DOHH2 (cell line): ENCODE data around the gene ZNF282.

Experiments used
- EZH2phosphoT487 ChIP-seq: fragments of 200-600 bp; sonication (generic); IDR thresholded peaks from 2 replicates; pipeline ENCODE4 v1.6.1; 2017; ENCODE audit warnings: borderline replicate concordance, mild to moderate bottlenecking, antibody characterized with exemption, low read length, moderate library complexity, mixed read lengths
- TF ChIP-seq, protein P1 (sequence below): fragments of 200-600 bp; sonication (generic); IDR thresholded peaks from one replicate; pipeline ENCODE4 v1.5.1; 2014; ENCODE audit warnings: antibody characterized with exemption, mild to moderate bottlenecking, low read depth, low read length; ENCODE audit not compliant: poor library complexity, severe bottlenecking

DNA sequence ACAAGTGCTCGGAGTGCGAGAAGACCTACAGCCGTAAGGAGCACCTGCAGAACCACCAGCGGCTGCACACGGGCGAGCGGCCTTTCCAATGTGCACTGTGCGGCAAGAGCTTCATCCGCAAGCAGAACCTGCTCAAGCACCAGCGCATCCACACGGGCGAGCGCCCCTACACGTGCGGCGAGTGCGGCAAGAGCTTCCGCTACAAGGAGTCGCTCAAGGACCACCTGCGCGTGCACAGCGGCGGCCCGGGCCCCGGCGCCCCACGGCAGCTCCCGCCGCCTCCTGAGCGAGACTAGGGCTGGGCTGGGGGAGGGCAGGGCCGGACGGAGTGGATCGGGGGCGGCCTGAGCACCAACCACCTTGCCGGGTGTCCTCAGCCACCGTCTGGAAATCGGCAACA, 29.0 kb downstream of the ZNF282 start:
- TF ChIP-seq EZH2phosphoT487: no peak
- TF ChIP-seq, protein P1, sequence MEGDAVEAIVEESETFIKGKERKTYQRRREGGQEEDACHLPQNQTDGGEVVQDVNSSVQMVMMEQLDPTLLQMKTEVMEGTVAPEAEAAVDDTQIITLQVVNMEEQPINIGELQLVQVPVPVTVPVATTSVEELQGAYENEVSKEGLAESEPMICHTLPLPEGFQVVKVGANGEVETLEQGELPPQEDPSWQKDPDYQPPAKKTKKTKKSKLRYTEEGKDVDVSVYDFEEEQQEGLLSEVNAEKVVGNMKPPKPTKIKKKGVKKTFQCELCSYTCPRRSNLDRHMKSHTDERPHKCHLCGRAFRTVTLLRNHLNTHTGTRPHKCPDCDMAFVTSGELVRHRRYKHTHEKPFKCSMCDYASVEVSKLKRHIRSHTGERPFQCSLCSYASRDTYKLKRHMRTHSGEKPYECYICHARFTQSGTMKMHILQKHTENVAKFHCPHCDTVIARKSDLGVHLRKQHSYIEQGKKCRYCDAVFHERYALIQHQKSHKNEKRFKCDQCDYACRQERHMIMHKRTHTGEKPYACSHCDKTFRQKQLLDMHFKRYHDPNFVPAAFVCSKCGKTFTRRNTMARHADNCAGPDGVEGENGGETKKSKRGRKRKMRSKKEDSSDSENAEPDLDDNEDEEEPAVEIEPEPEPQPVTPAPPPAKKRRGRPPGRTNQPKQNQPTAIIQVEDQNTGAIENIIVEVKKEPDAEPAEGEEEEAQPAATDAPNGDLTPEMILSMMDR: no peak
